Right lobe of liver (tissue), 6 donors: Measurements from ENCODE around the gene ARID3A. TPM values are rescaled to one million over a fixed set of nuclear protein-coding genes. Genes with fewer than 3 reads are reported as not detected.

Experiments used
- ATAC-seq, 4 donors: fragments of 200-7000 bp; cut with Tn5 transposase; one replicate each; pipeline ENCODE4 v1.9.1; 2020; ENCODE audit warnings: mild to moderate bottlenecking in 4 of 4, moderate library complexity in 4 of 4
- DNase-seq, 3 donors: peaks; one replicate each; pipeline ENCODE4 v3.0.0-alpha.2; 2020
- H3K27ac ChIP-seq, 3 donors: fragments of 200-600 bp; one replicate each; pipeline ENCODE4 v1.8.0; 2022
- H3K27me3 ChIP-seq, 2 donors: fragments of 200-600 bp; one replicate each; pipeline ENCODE4 v1.8.0; 2022
- H3K36me3 ChIP-seq, 4 donors: fragments of 200-600 bp; sonication (generic) in 1 of 4; one replicate each; pipeline versions ENCODE4 v1.5.1 to v1.8.0; 2017 to 2022; ENCODE audit warnings: control low read depth in 1 of 4
- H3K4me1 ChIP-seq, 4 donors: fragments of 200-600 bp; sonication (generic) in 1 of 4; one replicate each; pipeline versions ENCODE4 v1.5.1 to v1.8.0; 2017 to 2022; ENCODE audit warnings: control low read depth in 1 of 4
- H3K4me3 ChIP-seq, 3 donors: fragments of 200-600 bp; one replicate each; pipeline ENCODE4 v1.8.0; 2022
- H3K9me3 ChIP-seq, 4 donors: fragments of 200-600 bp; sonication (generic) in 1 of 4; one replicate each; pipeline versions ENCODE4 v1.5.1 to v1.8.0; 2017 to 2022; ENCODE audit warnings: control low read depth in 1 of 4
- POLR2A ChIP-seq: fragments of 450-650 bp; IDR thresholded peaks from one replicate; pipeline ENCODE4 v1.6.1; 2017; ENCODE audit warnings: antibody characterized with exemption, mild to moderate bottlenecking
- WGBS: methylation state at CpG from one replicate; pipeline ENCODE4 v1.1.6; 2018; ENCODE audit warnings: low coverage, low lambda C conversion rate; ENCODE audit not compliant: insufficient coverage; ENCODE audit errors: missing lambda C conversion rate; 5-methylcytosine and 5-hydroxymethylcytosine counted together
- intact Hi-C, 2 donors: fragments of 100-400 bp; cut with DNase I; formaldehyde crosslinking; loops; one replicate each; pipeline versions ENCODE4 v1.11.2 to v1.14.1; 2022
- total RNA-seq, 6 experiments: library from RNA; depleted of rRNA in 2 of 6; stranded (reverse); fragments of >200 nt in 2 of 6; fragmentation: NEBNext Ultra II Directional in 3 of 6; extraction: Animal tissue kit (Norgen Biotek cat#: 25700) in 3 of 6; gene quantifications; one replicate each; pipeline versions ENCODE4 v1.1.0 to v1.2.4, GENCODE V29; 2016 to 2023
- TF ChIP-seq, protein P1 (sequence below), 4 donors: fragments of 200-600 bp in 3 of 4; fragments of 450-650 bp in 1 of 4; IDR thresholded peaks; one replicate each; pipeline versions ENCODE4 v1.5.1 to v1.8.0; 2016 to 2022; ENCODE audit warnings: antibody characterized with exemption in 4 of 4, mild to moderate bottlenecking in 2 of 4
- donor health status: DM: no; HTN: yes; CAD: no.
- donor health status: DM: no; HTN: no; CAD: no.
- donor health status: DM: no; HTN: no; CAD: no.
- donor health status: DM: no; HTN: yes; CAD: no.
- donor health status: DM: no; HTN: yes; CAD: no.

The ARID3A gene
- total RNA-seq, 6 experiments from 2014 or later: 0.74 to 5.3 (median 1.9) TPM

DNA sequence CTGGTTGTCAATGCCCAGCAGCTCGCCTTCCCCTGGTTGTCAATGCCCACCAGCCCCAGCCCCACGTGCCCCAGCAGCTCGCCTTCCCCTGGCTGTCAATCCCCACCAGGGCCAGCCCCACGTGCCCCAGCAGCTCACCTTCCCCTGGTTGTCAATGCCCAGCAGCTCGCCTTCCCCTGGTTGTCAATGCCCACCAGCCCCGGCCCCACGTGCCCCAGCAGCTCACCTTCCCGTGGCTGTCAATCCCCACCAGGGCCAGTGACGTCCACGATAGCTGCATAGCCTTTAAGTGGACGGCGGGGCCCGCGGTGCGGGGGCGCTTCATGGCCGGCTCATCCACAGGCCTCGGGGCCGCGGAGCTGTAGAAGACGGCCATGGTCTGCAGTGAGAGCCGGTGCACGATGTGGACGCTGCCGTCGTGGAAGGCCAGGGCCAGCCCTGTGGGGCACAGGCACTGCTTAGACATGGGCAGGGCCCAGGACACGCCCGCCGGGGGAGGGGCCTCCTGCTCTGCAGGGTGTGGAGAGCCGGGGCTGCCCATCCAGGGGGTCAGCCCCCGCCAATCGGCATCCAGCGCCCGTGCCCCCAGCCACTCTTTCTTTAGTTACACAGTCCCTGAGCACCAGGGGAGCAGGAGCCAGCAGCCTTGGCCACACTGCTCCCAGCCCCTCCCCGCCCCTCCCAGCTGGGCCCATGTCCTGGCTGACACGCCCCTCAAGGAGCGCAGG lies 46.0 kb upstream of the ARID3A start:
- peak in 1 of 4 donors; percentile 9 for ATAC-seq
- no peak for DNase-seq
- no peak overlapping the region for H3K27ac ChIP-seq
- H3K9me3 ChIP-seq: no peaks in the 10 kb centered on the region
- WGBS: 78% methylated on average over 8 of the region's 37 CpGs
- peaks cover 0 to 14% (median 0%) of the 10 kb centered on the region in 4 donors for H3K36me3 ChIP-seq
- no peak for TF ChIP-seq POLR2A
- TF ChIP-seq, protein P1, sequence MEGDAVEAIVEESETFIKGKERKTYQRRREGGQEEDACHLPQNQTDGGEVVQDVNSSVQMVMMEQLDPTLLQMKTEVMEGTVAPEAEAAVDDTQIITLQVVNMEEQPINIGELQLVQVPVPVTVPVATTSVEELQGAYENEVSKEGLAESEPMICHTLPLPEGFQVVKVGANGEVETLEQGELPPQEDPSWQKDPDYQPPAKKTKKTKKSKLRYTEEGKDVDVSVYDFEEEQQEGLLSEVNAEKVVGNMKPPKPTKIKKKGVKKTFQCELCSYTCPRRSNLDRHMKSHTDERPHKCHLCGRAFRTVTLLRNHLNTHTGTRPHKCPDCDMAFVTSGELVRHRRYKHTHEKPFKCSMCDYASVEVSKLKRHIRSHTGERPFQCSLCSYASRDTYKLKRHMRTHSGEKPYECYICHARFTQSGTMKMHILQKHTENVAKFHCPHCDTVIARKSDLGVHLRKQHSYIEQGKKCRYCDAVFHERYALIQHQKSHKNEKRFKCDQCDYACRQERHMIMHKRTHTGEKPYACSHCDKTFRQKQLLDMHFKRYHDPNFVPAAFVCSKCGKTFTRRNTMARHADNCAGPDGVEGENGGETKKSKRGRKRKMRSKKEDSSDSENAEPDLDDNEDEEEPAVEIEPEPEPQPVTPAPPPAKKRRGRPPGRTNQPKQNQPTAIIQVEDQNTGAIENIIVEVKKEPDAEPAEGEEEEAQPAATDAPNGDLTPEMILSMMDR (IDR thresholded peaks at IDR 0.05): no peak
- no peak overlapping the region for H3K4me3 ChIP-seq
- intact Hi-C loops: no loop called here
- H3K4me1 ChIP-seq: no peaks in the 10 kb centered on the region
- no peaks in the 10 kb centered on the region for H3K27me3 ChIP-seq

DNA sequence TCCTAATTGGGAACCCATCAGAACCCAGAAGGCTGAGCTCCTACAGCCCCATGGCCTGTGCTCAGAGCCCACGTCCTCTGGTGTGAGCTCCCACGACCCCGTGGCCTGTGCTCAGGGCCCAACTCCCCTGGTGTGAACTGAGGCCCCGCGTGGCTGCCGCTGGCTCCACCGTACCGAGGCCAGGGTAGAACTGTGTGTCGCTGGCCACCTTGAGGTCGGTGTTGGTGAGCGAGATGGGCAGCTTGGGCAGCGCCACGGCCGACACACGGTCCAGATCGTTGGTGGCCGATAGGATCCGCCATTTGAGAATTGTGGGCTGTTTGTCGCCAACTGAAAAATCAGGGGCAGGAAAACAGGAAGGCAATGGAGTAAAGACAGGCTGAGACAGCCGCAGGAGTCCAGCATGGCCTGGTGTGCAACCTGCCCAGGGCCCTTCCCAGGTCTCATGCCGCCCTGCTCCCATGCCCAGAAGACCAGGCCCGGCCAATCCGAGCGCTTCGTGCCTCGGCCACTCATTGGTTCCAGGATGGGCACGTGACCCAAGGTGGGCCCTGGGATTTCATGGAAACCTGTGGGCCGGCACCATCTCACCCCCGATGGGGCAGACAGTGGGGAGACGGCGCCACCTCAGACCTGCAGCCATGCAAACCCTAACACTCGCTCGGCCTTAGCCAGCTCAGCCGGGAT lies 44.3 kb upstream of the ARID3A start:
- no peak overlapping the region for H3K4me3 ChIP-seq
- H3K4me1 ChIP-seq: no peaks in the 10 kb centered on the region
- intact Hi-C loops: no loop called here
- no peak for ATAC-seq
- H3K36me3 ChIP-seq: peaks cover 0 to 12% (median 1%) of the 10 kb centered on the region in 4 donors
- H3K27ac ChIP-seq: no peak overlapping the region
- WGBS: no CpG with 5 or more reads among the region's 34 CpGs
- H3K27me3 ChIP-seq: no peaks in the 10 kb centered on the region
- DNase-seq: no peak
- TF ChIP-seq, protein P1 (IDR thresholded peaks at IDR 0.05): no peak
- TF ChIP-seq POLR2A: no peak
- H3K9me3 ChIP-seq: no peaks in the 10 kb centered on the region

DNA sequence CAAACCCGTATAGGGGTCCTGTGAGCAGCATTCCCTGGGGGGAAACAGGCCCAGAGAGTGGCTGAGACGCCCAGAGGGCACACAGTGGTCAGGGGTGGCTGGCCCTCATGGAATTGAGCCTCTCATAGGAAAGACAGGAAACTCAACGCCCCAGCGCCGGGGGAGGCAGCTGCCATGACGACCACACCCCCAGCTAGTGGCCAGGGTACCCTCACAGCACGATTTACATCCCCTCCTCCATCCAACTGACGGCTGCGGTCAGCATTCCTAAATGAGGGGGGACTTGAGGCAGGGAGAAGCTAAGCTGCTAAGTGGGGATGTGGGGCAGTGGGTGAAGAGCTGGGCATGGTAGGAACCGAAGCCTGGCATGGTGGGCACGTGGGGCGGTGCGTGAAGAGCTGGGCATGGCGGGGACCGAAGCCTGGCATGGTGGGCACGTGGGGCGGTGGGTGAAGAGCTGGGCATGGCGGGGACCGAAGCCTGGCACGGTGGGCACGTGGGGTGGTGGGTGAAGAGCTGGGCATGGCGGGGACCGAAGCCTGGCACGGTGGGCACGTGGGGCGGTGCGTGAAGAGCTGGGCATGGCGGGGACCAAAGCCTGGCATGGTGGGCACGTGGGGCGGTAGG lies 42.9 kb upstream of the ARID3A start:
- ATAC-seq (no peak), DNase-seq (no peak)
- Histone ChIP-seq H3K4me1 (no peaks in the 10 kb centered on the region), H3K9me3 (no peaks in the 10 kb centered on the region), H3K4me3 (no peak overlapping the region), H3K36me3 (peaks cover 0 to 12% (median 1%) of the 10 kb centered on the region in 4 donors), H3K27me3 (no peaks in the 10 kb centered on the region), H3K27ac (no peak overlapping the region)
- intact Hi-C loops: no loop called here
- 92% methylated on average over 8 of the region's 30 CpGs for WGBS
- no peak for TF ChIP-seq POLR2A
- TF ChIP-seq, protein P1 (IDR thresholded peaks at IDR 0.05): no peak

DNA sequence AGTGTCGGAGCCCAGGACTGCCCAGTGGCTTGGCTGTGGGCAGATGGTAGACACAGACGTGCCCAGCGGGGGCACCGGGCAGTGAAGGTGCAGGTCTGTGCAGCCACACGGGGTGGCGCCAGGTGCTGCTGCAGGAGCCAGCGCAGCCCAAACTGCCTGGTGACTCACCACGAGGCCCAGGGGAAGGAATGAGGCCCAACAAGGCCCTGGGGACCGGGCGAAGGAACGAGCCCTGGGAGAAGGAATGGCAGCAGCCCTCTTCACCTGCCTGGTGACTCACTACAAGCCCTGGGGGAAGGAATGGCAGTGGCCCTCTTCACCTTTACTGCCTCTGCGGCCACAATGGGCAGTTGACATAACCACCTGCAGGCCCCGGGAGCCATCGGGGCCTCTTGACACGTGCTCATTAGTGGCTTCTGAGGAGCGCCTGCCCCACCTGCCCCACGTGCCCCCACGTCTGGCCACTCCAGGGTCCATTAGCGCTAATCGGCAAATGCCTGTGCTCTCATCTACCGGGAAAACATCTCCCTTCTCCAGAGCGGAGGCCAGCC lies 42.1 kb upstream of the ARID3A start:
- Histone ChIP-seq H3K4me3 (no peak overlapping the region), H3K4me1 (no peaks in the 10 kb centered on the region), H3K9me3 (no peaks in the 10 kb centered on the region), H3K27ac (no peak overlapping the region), H3K27me3 (no peaks in the 10 kb centered on the region), H3K36me3 (peaks cover 0 to 12% (median 1%) of the 10 kb centered on the region in 4 donors)
- no peak for TF ChIP-seq POLR2A
- TF ChIP-seq, protein P1 (IDR thresholded peaks at IDR 0.05): no peak
- peak in 2 of 4 donors; percentile 6 to 28 for ATAC-seq
- intact Hi-C loops: no loop called here
- no peak for DNase-seq
- WGBS: 88% methylated on average over 3 of the region's 22 CpGs
